Activated naive CD4-positive, alpha-beta T cell treated with anti-CD3 and anti-CD28 coated beads for 36 hours (primary cell): ENCODE measurements around the gene DCUN1D1. TPM values are rescaled to one million over a fixed set of nuclear protein-coding genes. Genes with fewer than 3 reads are reported as not detected.
"Not testable (repeated sequence)": the region's sequence is repeated elsewhere in the genome, so short reads cannot be mapped to it uniquely, and the experiment has no call there.

Experiments used
- CTCF ChIA-PET: fragments of 350-600 bp; sonication (Branson Sonifier 250); formaldehyde crosslinking; loops from one replicate; lab custom pipeline; 2021; ENCODE audit warnings: antibody characterized with exemption; lab: Charles Lee
- DNase-seq: peaks from one replicate; pipeline ENCODE4 v3.0.0-alpha.2; 2020
- H3K27ac Mint-ChIP-seq: one replicate; pipeline ENCODE4 v1.8.0; 2021; ENCODE audit warnings: mild to moderate bottlenecking, mixed read lengths
- H3K27me3 Mint-ChIP-seq: one replicate; pipeline ENCODE4 v1.8.0; 2021; ENCODE audit warnings: low read depth, mixed read lengths
- H3K36me3 Mint-ChIP-seq: one replicate; pipeline ENCODE4 v1.8.0; 2021; ENCODE audit warnings: low read depth, mixed read lengths
- H3K4me1 Mint-ChIP-seq: one replicate; pipeline ENCODE4 v1.8.0; 2021; ENCODE audit warnings: low read depth, mixed read lengths
- H3K4me3 Mint-ChIP-seq: one replicate; pipeline ENCODE4 v1.8.0; 2021; ENCODE audit warnings: mild to moderate bottlenecking, moderate library complexity, mixed read lengths
- H3K9me3 Mint-ChIP-seq: one replicate; pipeline ENCODE4 v1.8.0; 2021; ENCODE audit warnings: mixed read lengths
- intact Hi-C: fragments of 100-400 bp; cut with micrococcal nuclease; formaldehyde crosslinking; loops from one replicate; pipeline ENCODE4 v1.15.1; 2023
- total RNA-seq, 2 experiments: library from RNA; stranded (reverse); gene quantifications; one replicate each; pipeline ENCODE4 v1.2.3, GENCODE V29; 2021

DCUN1D1 gene
- total RNA-seq, 2 experiments from 2014 or later: 38.4 to 40.5 TPM

DNA sequence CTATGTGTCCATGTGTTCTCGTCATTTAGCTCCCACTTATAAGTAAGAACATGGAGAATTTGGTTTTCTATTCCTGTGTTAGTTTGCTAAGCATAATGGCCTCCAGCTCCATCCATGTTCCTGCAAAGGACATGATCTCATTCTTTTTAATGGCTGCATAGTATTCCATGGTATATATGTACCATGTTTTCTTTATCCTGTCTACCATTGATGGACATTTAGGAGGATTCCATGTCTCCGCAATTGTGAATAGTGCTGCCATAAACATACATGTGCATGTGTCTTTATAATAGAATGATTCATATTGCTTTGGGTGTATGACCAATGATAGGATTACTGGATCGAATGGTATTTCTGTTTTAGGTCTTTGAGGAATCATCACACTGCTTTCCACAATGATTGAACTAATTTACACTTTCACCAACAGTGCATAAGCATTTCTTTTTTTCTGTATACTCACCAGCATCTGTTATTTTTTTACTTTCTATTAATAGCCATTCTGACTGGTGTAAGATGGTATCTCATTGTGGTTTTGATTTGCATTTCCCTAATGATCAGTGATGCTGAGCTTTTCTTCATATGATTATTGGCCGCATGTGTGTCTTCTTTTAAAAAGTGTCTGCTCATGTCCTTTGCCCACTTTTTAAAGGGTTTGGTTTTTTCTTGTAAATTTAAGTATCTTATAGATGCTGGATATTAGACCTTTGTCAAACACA is 13.3 kb upstream of the DCUN1D1 start:
- H3K27ac Mint-ChIP-seq, H3K36me3 Mint-ChIP-seq, H3K4me3 Mint-ChIP-seq, DNase-seq, H3K4me1 Mint-ChIP-seq, intact Hi-C loops, CTCF ChIA-PET, H3K27me3 Mint-ChIP-seq: not testable (repeated sequence)
- peaks cover 21% of the 10 kb centered on the region for H3K9me3 Mint-ChIP-seq

DNA sequence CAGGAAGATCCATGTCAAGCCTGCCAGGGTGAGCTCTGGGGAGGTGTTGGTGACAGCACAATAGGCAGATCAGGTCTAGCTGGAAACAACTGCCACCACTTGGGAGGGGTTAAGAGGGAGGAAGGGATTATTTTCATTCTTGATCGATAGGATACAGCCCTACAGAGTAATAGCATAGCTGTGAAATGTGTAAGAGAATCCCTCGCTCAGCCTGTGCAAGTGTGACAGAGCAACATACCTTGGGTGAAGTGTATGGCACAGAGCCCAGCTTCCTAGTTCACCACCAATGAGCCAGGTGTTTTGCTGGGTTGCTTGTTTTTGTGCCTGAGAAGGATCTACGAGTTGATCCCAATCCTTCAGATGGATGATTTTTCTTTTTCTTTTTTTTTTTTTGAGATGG is 9.2 kb upstream of the DCUN1D1 start:
- Mint-ChIP-seq H3K4me1 (no peaks in the 10 kb centered on the region), H3K9me3 (peaks cover 13% of the 10 kb centered on the region), H3K27me3 (no peaks in the 10 kb centered on the region), H3K27ac (no peak overlapping the region), H3K36me3 (no peaks in the 10 kb centered on the region), H3K4me3 (no peak overlapping the region)
- intact Hi-C loops: no loop called here
- DNase-seq: no peak
- CTCF ChIA-PET: interaction anchor here (1.4 kb wide), 1 partner anchor 133 kb away, joined by 4 read pairs; no protein-coding TSS in a partner anchor

DNA sequence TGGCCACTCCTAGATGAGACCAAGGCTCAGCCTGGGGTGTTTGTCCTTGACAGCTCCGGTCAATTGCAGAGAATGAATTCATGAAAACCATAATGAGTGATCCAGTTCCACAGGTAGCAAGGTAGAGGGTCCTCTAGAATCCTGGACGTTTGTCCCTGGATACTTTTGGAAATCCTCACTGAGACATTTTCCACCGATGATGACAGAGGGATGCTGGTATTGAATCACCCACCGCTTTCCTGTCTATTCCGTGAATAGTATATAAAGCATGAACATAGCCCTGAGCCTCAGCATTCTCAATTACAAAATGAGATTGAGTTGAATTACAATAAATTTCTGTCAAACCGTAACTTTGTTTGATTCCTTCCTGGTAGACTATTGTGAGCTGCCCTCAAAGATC is 5.7 kb upstream of the DCUN1D1 start:
- no peaks in the 10 kb centered on the region for H3K27me3 Mint-ChIP-seq
- H3K4me3 Mint-ChIP-seq: no peak overlapping the region
- no peaks in the 10 kb centered on the region for H3K9me3 Mint-ChIP-seq
- no peak for DNase-seq
- no peak overlapping the region for H3K27ac Mint-ChIP-seq
- CTCF ChIA-PET: no interaction called here
- no peaks in the 10 kb centered on the region for H3K36me3 Mint-ChIP-seq
- intact Hi-C loops: no loop called here
- H3K4me1 Mint-ChIP-seq: no peaks in the 10 kb centered on the region

DNA sequence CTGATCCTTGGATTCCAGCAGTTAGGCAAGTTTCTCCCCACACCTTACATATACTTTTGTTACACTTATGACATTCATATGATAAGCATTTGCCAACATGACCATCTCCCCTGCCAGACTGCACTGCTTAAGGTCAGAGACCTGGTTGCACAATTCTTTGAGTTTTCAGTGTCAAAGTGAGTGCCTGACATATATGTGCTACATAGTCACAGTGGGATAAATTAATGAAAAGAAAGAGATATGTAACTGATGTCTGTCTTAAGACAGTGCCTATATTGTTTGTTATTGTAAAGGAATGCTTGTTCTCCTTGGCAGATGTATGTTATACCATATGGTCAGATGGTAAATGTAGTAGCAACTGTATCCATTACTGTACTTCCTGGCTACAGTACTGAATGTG is 3.5 kb upstream of the DCUN1D1 start:
- H3K4me3 Mint-ChIP-seq: no peak overlapping the region
- intact Hi-C loops: loop anchor here (5.0 kb wide), 1 partner anchor 173 kb away; no protein-coding TSS in a partner anchor
- H3K27ac Mint-ChIP-seq: no peak overlapping the region
- DNase-seq: no peak
- peaks cover 5% of the 10 kb centered on the region for H3K4me1 Mint-ChIP-seq
- CTCF ChIA-PET: no interaction called here
- H3K27me3 Mint-ChIP-seq: no peaks in the 10 kb centered on the region
- no peaks in the 10 kb centered on the region for H3K9me3 Mint-ChIP-seq
- H3K36me3 Mint-ChIP-seq: no peaks in the 10 kb centered on the region

DNA sequence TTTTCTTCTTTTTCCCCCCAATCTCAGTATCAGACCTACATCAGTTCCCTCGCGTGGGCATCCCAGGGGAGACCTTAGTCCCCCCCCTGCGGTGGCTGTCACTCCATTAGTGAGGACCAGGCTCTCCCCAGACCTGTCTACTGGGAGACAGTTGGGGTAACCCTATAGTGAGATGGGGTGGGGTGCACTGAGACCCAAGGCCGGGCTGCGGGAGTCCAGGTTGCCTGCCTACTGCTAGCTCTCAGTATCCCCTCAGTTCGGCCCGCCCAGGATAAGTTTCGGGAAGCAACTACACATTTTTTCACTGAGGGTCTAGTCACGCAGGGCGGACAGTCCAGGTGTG is 671 bp upstream of the DCUN1D1 start:
- Mint-ChIP-seq H3K27ac (peak overlapping the region; percentile 74), H3K4me3 (peak overlapping the region; percentile 71), H3K27me3 (no peaks in the 10 kb centered on the region), H3K36me3 (no peaks in the 10 kb centered on the region), H3K4me1 (peaks cover 19% of the 10 kb centered on the region), H3K9me3 (no peaks in the 10 kb centered on the region)
- DNase-seq: no peak
- CTCF ChIA-PET: interaction anchor here (0.8 to 1.1 kb wide), 2 partner anchors 12 to 403 kb away, joined by 4 read pairs; no protein-coding TSS in a partner anchor
- intact Hi-C loops: loop anchor here (5.0 kb wide), 1 partner anchor 176 kb away; no protein-coding TSS in a partner anchor

DNA sequence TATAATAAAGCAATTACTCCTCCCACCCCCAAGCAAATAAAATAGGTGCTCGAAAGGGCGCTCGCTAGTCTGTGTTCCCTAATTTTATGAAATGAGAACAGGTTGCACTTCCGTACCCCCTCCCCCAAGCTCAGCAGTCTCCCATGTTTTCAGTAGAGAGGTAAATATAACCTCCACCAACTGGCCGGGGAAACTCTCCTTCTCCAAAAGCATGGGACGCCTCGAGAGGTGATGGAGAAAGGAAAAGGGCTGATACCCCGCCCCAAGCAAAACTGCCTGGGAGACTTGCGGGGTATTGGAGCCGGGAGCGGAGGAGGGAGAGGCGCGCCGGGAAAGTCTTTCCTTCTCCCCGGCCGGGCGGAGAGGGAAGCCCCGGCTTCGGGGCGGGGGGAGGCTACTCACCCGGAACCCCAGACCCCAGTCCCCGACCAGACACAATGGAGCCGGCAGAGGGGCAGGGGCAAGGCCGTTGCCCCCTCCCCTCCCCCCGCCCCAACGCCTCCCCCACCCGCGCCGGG is 605 bp downstream of the DCUN1D1 start:
- intact Hi-C loops: loop anchor here (1.0 to 5.0 kb wide), 3 partner anchors 12 to 178 kb away; no protein-coding TSS in a partner anchor

DNA sequence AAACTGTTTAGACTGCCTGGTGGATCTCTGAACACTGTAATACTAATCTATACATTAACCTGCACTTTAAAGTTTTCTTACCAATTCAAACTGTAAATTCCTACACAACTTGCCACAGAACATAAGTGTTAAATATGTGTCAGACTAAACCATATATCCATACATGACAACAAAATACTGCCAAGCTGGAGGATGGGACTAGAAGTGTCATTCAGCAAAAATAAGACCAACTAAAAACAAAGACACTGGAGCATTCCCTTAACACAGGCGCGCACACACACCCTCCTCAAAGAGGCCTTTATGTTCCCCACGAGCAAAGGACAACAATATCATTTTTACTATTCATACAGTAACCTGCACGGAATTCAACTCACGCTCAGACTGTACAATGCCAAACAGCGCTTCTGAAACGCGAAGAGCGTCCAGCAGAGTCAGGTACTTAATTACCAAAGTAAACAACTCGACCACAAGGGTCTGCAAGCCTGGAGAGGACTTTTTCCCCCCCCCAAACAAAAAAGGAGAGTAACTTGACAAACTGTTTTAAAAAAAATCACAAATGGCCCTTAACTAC is 1.1 kb downstream of the DCUN1D1 start:
- Mint-ChIP-seq H3K27ac (peak overlapping the region; percentile 83), H3K9me3 (no peaks in the 10 kb centered on the region), H3K4me3 (peak overlapping the region; percentile 88), H3K27me3 (no peaks in the 10 kb centered on the region), H3K4me1 (peaks cover 23% of the 10 kb centered on the region), H3K36me3 (no peaks in the 10 kb centered on the region)
- no peak for DNase-seq
- CTCF ChIA-PET: interaction anchor here (0.6 to 1.2 kb wide), 2 partner anchors 71 to 156 kb away, joined by 3 to 7 read pairs; no protein-coding TSS in a partner anchor
- intact Hi-C loops: loop anchor here (1.0 kb wide), 2 partner anchors 12 to 70 kb away; no protein-coding TSS in a partner anchor

More for the DNA sequence above, 605 bp downstream of the DCUN1D1 start:
- Mint-ChIP-seq H3K27ac (peak overlapping the region; percentile 83), H3K9me3 (no peaks in the 10 kb centered on the region), H3K27me3 (no peaks in the 10 kb centered on the region), H3K4me1 (peaks cover 23% of the 10 kb centered on the region), H3K4me3 (peak overlapping the region; percentile 88), H3K36me3 (no peaks in the 10 kb centered on the region)
- CTCF ChIA-PET: interaction anchor here (0.6 to 1.2 kb wide), 2 partner anchors 71 to 155 kb away, joined by 3 to 7 read pairs; no protein-coding TSS in a partner anchor
- peak; percentile 53 for DNase-seq

DNA sequence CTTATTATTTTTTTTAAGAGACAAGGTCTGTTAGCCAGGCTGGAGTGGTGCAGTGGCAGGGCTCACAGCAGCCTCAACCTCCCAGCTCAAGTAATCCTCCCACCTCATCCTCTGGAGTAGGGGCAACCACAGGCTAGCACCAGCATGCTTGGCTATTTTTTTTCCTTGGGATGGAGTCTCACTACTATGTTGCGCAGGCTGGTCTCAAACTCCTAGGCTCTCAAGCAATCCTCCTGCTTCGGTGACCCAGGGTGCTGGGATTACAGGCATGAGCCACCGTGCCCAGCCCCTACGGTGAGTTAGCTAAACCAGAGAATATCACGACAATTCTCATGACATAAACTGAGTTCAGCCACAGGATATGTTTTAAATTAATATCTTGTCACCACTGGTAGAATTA is 2.0 kb downstream of the DCUN1D1 start:
- H3K27ac Mint-ChIP-seq: no peak overlapping the region
- intact Hi-C loops: no loop called here
- DNase-seq: no peak
- H3K9me3 Mint-ChIP-seq: no peaks in the 10 kb centered on the region
- CTCF ChIA-PET: interaction anchor here (1.2 kb wide), 1 partner anchor 70 kb away, joined by 3 read pairs; no protein-coding TSS in a partner anchor
- H3K27me3 Mint-ChIP-seq: no peaks in the 10 kb centered on the region
- peak overlapping the region; percentile 88 for H3K4me3 Mint-ChIP-seq
- peaks cover 23% of the 10 kb centered on the region for H3K4me1 Mint-ChIP-seq
- no peaks in the 10 kb centered on the region for H3K36me3 Mint-ChIP-seq

DNA sequence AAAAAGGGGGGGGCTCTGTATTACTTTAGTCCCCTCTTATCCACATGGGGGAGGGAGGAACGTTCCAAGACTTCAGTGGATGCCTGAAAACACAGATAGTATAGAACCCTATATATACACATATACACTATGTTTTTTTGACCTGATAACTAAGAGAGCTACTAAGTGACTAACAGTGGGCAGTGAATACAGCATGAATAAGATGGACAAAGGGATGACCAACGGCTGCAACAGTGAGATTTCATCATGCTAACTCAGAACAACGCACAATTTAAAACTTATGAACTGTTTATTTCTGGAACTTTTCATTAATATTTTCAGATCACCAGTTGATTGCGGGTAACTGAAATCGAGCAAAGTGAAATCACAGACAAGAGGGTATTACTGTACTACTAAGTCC is 7.3 kb downstream of the DCUN1D1 start:
- H3K4me3 Mint-ChIP-seq: no peak overlapping the region
- intact Hi-C loops: no loop called here
- H3K36me3 Mint-ChIP-seq: no peaks in the 10 kb centered on the region
- DNase-seq: no peak
- no peaks in the 10 kb centered on the region for H3K27me3 Mint-ChIP-seq
- CTCF ChIA-PET: interaction anchor here (0.6 kb wide), 1 partner anchor 181 kb away, joined by 3 read pairs; no protein-coding TSS in a partner anchor
- H3K9me3 Mint-ChIP-seq: no peaks in the 10 kb centered on the region
- no peak overlapping the region for H3K27ac Mint-ChIP-seq
- H3K4me1 Mint-ChIP-seq: peaks cover 47% of the 10 kb centered on the region

DNA sequence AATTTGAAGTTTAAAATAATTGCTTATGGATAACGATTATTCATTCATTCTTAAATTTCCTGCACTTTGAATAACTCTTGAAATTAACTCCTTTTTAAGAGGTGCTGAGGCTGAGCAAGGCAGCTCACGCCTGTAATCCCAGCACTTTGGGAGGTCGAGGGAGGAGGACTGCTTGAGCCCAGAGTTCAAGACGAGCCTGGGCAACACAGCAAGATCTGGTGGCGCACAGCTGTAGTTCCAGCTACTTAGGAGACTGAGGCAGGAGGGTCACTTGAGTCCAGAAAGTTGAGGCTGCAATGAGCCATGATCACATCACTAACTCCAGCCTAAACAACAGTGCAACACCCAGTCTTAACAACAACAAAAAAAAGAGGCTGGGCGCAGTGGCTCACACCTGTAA is 8.0 kb downstream of the DCUN1D1 start:
- Mint-ChIP-seq H3K4me3 (no peak overlapping the region), H3K36me3 (no peaks in the 10 kb centered on the region), H3K4me1 (peaks cover 53% of the 10 kb centered on the region), H3K27ac (no peak overlapping the region), H3K27me3 (no peaks in the 10 kb centered on the region), H3K9me3 (no peaks in the 10 kb centered on the region)
- intact Hi-C loops: no loop called here
- DNase-seq: no peak
- CTCF ChIA-PET: no interaction called here

DNA sequence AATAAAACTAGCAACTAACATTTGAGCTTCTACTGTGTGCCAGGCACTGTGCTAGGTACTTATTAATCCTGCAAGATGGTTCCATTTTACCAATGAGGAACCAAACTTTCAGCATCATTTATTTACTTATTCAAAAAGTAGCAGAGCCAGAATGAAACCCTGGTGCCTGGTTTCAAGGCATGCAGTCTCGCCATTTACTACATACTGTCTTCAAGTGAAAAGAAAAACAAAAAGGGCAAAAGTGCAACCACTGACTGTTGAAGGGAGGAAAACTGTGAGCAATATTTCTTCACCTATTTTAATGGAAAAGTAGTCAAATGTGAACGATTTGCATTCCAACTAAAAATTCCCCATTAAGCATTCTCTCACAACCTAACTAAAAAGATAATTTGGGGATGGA is 8.7 kb downstream of the DCUN1D1 start:
- Mint-ChIP-seq H3K4me1 (peaks cover 55% of the 10 kb centered on the region), H3K36me3 (no peaks in the 10 kb centered on the region), H3K27ac (peak overlapping the region; percentile 10), H3K9me3 (no peaks in the 10 kb centered on the region), H3K4me3 (no peak overlapping the region), H3K27me3 (no peaks in the 10 kb centered on the region)
- CTCF ChIA-PET: interaction anchor here (0.7 kb wide), 3 partner anchors 18 to 200 kb away, joined by 3 to 7 read pairs (median 3); no protein-coding TSS in a partner anchor
- intact Hi-C loops: no loop called here
- DNase-seq: no peak

DNA sequence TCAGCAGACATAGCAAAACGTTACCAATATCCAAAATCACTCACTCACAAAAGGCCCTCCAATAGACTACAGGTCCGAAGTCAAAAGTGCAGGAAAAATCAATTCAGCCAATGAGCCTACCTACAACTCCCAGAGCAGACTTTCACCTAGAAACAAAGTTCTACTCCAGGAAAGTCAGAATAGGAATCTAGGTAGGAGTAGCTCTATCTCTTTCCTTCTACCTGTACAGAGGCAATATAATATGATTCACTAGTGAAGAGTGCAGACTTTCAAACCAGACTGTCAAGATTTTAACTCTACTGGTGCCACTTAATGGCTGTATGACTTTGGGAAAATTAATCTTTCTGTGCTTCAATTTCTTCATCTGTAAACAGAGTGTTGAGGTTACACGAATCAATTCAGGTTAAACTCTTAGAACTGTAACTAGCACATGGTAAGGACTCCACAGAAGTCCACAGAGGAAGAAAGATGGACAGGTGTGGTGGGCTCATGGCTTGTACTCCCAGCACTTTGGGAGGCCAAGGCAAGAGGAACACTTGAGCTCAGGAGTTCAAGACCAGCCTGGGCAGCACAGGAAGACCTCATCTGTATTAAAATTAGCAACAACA is 9.4 kb downstream of the DCUN1D1 start:
- intact Hi-C loops: no loop called here
- Mint-ChIP-seq H3K4me3 (no peak overlapping the region), H3K27me3 (no peaks in the 10 kb centered on the region), H3K27ac (no peak overlapping the region), H3K9me3 (no peaks in the 10 kb centered on the region), H3K36me3 (no peaks in the 10 kb centered on the region), H3K4me1 (peaks cover 58% of the 10 kb centered on the region)
- CTCF ChIA-PET: interaction anchor here (0.6 to 0.7 kb wide), 2 partner anchors 22 to 182 kb away, joined by 3 to 7 read pairs; no protein-coding TSS in a partner anchor
- no peak for DNase-seq
